Stomach smooth muscle (tissue), 2 donors: ENCODE measurements around the gene MAPK11.

Experiments used
- H3K27ac ChIP-seq: one replicate; pipeline ENCODE4 v1.7.0; 2013; ENCODE audit warnings: mild to moderate bottlenecking, low read length, inconsistent platforms
- H3K27me3 ChIP-seq, 2 donors: one replicate each; pipeline ENCODE4 v1.7.0; 2013; ENCODE audit warnings: low read length in 2 of 2; ENCODE audit not compliant: insufficient read depth in 2 of 2, control insufficient read depth in 1 of 2
- H3K36me3 ChIP-seq, 2 donors: one replicate each; pipeline ENCODE4 v1.7.0; 2013; ENCODE audit warnings: low read length in 2 of 2; ENCODE audit not compliant: control insufficient read depth in 2 of 2, insufficient read depth in 2 of 2
- H3K4me1 ChIP-seq: one replicate; pipeline ENCODE4 v1.7.0; 2013; ENCODE audit warnings: low read length; ENCODE audit not compliant: control insufficient read depth, insufficient read depth
- H3K4me3 ChIP-seq, 2 donors: one replicate each; pipeline ENCODE4 v1.7.0; 2013; ENCODE audit warnings: low read length in 2 of 2
- H3K9ac ChIP-seq, 2 donors: one replicate each; pipeline ENCODE4 v1.7.0; 2013; ENCODE audit warnings: low read length in 2 of 2, mild to moderate bottlenecking in 1 of 2
- H3K9me3 ChIP-seq, 2 donors: one replicate each; pipeline ENCODE4 v1.7.0; 2013; ENCODE audit warnings: low read length in 2 of 2; ENCODE audit not compliant: control insufficient read depth in 2 of 2
- donor health status: healthy.
- donor health status: Pancreatic carcinoma.

Gene MAPK11

DNA sequence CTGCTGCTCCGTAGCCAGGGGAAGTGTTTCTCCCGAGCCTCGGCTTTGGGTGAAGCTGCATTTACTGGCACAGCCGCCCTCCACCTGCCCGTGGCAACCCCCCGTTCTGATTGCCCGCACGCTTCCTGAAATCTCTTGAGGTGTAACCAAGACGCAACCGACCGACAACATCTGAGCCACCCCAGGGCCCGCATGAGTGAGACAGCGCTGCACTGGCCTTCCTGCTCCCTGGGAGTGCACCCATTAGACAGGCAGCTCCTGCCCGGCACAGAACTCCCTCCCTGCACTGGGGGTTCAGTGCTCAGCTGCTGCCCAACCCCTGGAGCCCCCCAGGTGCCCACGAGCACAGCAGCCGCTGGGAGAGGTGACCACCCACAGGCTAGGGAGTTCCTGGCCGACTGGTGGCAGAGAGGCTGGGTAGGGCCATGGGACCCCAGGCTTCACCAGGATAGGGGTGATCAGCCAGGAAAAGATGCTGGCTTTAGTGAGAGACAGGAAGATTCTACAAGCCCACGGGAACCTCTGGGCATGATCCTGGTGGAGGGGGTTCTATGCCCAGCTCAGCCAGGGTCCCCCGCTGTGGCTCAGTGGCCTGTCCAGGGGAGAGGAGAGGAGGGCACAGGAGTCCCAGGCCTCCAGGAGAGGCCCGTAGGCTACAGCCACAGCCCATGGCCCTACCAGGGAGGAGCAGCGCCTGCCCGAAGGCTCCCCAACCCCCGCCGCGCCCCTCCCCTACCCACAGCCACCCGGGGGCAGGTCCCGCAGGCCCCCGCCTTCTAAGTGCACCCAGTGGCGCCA lies 22.7 kb upstream of the MAPK11 start:
- H3K4me1 ChIP-seq: peaks cover 50% of the 10 kb centered on the region
- peak overlapping the region; percentile 25 to 62 for H3K4me3 ChIP-seq
- H3K9ac ChIP-seq: peak overlapping the region; percentile 60 to 69
- H3K36me3 ChIP-seq: peaks cover 17 to 22% of the 10 kb centered on the region in 2 donors
- peak overlapping the region; percentile 76 for H3K27ac ChIP-seq
- H3K9me3 ChIP-seq: no peaks in the 10 kb centered on the region
- no peaks in the 10 kb centered on the region for H3K27me3 ChIP-seq

DNA sequence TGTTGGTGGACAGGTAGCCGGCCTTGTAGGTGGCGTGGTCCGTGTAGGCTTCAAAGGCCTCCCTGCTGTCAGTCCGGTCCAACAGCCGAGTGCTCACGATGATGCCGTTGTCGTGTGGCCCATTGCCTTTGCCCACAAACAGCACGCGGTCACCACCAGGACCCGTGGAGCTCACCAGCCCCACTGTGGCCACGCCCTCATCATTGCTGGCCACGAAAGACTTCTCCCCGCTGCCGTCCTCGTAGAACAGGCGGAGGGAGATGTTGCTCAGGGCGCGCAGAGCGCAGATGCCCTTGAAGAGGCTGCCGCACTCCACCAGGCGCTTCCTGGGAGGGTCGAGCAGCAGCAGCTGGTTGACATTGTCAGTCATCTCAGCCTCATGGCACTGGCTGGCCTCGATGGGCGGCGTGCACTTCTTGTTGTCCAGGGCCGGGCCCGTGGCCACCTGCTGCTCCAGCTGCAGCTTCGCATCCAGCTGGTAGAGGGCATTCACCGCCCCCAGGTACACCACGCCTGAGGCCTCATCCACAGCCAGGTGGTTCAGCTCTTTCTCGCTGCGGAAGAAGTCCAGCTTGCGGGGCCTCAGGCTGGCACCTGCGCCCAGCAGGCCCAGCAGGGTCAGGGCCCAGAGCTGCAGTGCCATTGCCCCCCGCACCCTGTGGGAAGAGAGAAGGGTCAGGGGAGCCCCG lies 19.9 kb upstream of the MAPK11 start:
- Histone ChIP-seq H3K4me1 (peaks cover 30% of the 10 kb centered on the region), H3K36me3 (peaks cover 28 to 32% of the 10 kb centered on the region in 2 donors), H3K4me3 (no peak overlapping the region), H3K9me3 (no peaks in the 10 kb centered on the region), H3K27me3 (no peaks in the 10 kb centered on the region), H3K27ac (no peak overlapping the region), H3K9ac (no peak overlapping the region)

DNA sequence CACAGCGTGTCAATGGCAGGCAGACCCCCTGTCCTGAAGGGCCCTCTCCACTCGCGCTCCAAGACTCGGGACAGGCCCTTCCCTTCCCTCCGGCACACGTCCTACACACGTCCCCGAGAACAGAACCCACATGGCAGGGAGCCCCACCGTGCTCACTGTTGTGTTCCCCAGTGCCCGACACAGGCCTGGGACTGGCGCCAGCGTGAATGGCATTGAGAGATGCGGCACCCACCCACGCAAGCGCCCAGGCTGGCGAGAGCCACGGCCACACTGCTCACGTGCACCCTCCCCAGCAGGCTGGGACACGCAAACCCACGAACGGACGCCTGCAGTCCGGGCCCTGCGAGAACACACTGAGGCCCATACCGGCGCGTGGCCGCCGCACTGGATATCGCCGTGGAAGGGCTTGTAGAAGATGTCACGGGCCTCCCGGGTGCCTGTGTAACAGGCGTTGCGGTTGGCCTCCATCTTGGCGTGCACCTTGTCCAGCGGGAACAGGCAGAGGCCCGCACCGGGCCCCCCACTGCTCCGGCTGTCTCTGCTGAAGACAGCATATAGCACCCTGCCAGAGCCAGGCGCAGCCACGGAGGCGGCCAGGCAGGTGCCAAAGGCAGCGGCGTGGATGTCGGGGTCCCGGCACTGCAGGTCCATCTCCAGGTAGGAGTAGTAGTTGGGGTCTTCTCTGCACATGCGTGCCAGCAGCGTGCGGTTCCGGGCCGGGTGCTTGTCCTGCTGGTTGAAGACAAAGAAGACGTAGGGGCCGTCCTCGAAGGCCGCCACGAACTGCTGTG lies 19.2 kb upstream of the MAPK11 start:
- Histone ChIP-seq H3K9ac (no peak overlapping the region), H3K4me1 (peaks cover 25% of the 10 kb centered on the region), H3K27ac (no peak overlapping the region), H3K36me3 (peaks cover 28 to 36% of the 10 kb centered on the region in 2 donors), H3K27me3 (no peaks in the 10 kb centered on the region), H3K4me3 (no peak overlapping the region), H3K9me3 (no peaks in the 10 kb centered on the region)

DNA sequence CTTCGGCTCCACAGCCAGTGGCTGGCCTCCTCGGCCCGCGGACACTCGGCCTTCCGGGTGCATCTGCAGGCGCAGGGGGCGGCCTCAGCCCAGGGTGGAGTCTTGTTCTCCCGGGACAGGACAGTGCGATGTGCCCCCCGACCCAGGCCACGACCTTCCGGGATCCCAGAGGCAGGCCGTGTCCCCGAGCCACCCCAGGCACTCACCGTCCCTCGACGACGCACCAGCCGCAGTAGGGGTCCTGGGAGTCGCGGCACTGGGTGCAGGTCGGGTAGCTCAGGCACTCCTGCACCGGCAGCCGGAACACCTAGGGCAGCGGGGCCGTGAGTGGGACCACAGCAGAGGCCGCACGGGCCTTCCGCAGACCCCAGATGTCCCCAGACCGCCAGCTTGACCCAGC lies 17.6 kb upstream of the MAPK11 start:
- peaks cover 35 to 37% of the 10 kb centered on the region in 2 donors for H3K36me3 ChIP-seq
- peaks cover 9% of the 10 kb centered on the region for H3K4me1 ChIP-seq
- H3K27me3 ChIP-seq: no peaks in the 10 kb centered on the region
- no peak overlapping the region for H3K27ac ChIP-seq
- no peak overlapping the region for H3K4me3 ChIP-seq
- H3K9ac ChIP-seq: no peak overlapping the region
- no peaks in the 10 kb centered on the region for H3K9me3 ChIP-seq

DNA sequence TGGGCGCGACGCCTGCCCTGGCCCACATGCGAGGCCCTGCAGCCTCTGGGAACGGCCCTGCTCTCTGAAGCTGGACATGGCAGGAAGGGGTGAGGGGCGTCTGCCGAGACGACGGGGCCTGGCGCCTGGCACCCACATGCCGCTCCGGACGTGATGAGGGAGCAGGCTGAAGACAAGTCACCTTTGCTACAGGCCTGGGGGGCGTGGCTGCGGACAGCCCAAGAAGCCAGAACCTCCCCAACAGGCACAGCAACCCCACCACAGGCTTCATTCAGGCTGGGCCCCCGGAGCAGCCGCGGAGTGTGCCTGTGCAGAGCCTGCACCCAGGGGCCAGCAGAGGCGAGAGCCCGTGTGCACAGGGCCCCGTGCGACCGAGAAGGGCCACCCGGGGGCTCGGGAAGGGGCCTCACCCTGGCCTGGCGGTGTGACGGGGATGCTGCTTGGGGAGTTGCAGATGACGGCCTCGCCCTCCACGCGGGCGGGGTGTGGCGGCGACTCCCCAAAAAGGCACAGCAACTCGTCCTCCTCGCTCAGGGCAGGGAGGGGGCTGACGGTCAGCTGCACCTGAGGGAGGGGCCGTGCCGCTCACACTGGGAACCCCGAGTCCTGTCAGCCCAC lies 16.6 kb upstream of the MAPK11 start:
- H3K9ac ChIP-seq: no peak overlapping the region
- no peak overlapping the region for H3K27ac ChIP-seq
- H3K27me3 ChIP-seq: no peaks in the 10 kb centered on the region
- no peaks in the 10 kb centered on the region for H3K9me3 ChIP-seq
- H3K36me3 ChIP-seq: peaks cover 39% of the 10 kb centered on the region in 2 donors
- no peak overlapping the region for H3K4me3 ChIP-seq
- H3K4me1 ChIP-seq: peaks cover 11% of the 10 kb centered on the region

DNA sequence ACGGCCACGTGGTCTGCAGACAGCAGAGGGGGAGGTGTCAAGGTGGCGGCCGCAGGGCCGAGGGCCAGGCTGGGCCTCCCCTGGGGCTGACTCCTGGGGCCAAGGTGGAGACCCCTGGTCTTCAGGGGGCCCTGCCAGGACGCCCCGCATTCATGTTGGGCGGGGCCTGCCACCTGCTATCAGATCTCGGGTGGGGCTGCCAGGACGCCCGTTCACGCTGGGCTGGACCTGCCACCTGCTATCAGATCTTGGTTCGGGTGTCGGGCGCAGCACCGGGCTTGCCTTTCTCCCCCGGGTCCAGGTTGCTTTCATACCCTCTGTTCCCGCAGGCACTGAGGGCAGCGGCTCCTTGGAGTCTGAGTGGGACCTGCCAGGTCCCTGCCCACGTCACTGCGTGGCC lies 16.1 kb upstream of the MAPK11 start:
- Histone ChIP-seq H3K9ac (no peak overlapping the region), H3K9me3 (no peaks in the 10 kb centered on the region), H3K27me3 (no peaks in the 10 kb centered on the region), H3K4me1 (peaks cover 11% of the 10 kb centered on the region), H3K27ac (no peak overlapping the region), H3K36me3 (peaks cover 44 to 45% of the 10 kb centered on the region in 2 donors), H3K4me3 (no peak overlapping the region)

DNA sequence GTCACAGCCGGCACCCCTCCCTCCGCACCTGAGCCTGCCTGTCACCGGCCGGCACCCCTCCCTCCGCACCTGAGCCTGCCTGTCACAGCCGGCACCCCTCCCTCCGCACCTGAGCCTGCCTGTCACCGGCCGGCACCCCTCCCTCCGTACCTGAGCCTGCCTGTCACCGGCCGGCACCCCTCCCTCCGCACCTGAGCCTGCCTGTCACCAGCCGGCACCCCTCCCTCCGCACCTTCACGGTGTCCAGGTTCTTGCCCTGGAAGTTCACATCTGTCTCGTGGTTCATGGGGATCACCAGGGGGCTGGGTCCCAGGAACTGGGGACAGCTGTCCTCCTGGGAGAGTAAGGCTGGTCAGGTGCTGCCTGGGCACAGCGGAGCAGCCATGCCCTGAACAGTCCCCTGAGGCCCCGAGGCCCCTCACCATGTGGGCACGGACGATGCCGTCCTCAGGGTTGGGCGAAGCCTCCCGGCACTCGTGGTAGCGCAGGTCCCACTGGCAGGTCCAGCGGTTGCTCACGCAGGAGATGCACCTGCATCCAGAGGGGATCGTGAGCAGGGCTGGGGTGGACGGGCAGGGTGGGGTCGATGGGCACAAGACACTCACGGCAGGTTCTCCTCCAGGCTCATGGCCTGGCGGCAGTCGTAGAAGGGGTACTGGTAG lies 15.5 kb upstream of the MAPK11 start:
- no peak overlapping the region for H3K4me3 ChIP-seq
- H3K9ac ChIP-seq: no peak overlapping the region
- H3K4me1 ChIP-seq: peaks cover 8% of the 10 kb centered on the region
- H3K36me3 ChIP-seq: peaks cover 48 to 50% of the 10 kb centered on the region in 2 donors
- H3K27ac ChIP-seq: no peak overlapping the region
- no peaks in the 10 kb centered on the region for H3K9me3 ChIP-seq
- no peaks in the 10 kb centered on the region for H3K27me3 ChIP-seq

DNA sequence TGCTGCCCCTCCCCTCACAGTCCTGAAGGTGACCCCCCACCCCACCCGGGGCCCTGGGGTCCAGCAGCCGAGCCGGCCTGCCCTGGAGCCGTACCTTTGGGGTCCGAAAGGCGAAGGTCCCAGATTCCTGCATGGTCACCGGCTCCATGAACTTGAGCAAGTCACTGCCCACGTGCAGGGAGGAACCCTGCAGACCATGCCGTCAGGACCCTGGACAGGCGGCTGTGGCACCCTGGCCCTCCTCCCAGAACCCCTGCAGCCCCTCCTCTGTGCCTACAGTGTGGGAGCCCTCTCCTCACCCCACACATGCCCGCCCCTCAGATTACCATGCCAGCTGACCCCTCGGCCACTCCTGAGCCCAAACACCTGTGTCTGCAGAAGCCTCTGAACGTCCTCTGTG lies 14.3 kb upstream of the MAPK11 start:
- H3K9me3 ChIP-seq: no peaks in the 10 kb centered on the region
- H3K9ac ChIP-seq: no peak overlapping the region
- no peaks in the 10 kb centered on the region for H3K27me3 ChIP-seq
- no peak overlapping the region for H3K27ac ChIP-seq
- peaks cover 48% of the 10 kb centered on the region in 2 donors for H3K36me3 ChIP-seq
- no peak overlapping the region for H3K4me3 ChIP-seq
- H3K4me1 ChIP-seq: peaks cover 8% of the 10 kb centered on the region

DNA sequence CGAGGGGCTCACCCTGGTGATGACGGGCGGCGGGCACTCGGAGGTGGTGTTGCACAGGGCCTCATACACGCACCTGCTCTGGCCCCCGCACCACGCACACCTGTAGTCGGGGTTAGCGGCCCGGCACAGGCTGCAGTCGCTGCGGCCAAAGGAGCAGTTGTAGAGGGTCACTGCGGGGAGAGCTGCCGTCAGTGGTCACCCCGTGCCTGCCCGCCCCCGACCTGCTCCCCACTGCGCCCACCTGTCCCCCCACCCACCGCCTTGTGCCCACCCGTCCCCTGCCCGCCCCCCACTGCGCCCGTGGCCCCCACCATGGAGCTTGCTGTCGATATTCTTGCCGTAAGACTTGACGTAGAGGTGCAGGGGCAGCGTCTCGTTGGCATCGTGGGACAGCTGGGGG lies 13.6 kb upstream of the MAPK11 start:
- Histone ChIP-seq H3K36me3 (peaks cover 47 to 48% of the 10 kb centered on the region in 2 donors), H3K27ac (no peak overlapping the region), H3K9me3 (no peaks in the 10 kb centered on the region), H3K4me3 (no peak overlapping the region), H3K4me1 (peaks cover 8% of the 10 kb centered on the region), H3K9ac (no peak overlapping the region), H3K27me3 (no peaks in the 10 kb centered on the region)
